Measurements from ENCODE around the gene SUGCT.

SUGCT gene

GRCh38 chr7:40721342-40721949 lies 586.6 kb downstream of the SUGCT start:
- no peak overlapping the region for H3K27ac ChIP-seq (replicated peaks)
- no peak overlapping the region for H3K4me3 ChIP-seq (replicated peaks; ENCODE audit: insufficient read depth, low read length)
- no peaks in the 10 kb centered on the region for H3K27me3 ChIP-seq (ENCODE audit: insufficient read depth, poor library complexity, severe bottlenecking)
- no peak for TF ChIP-seq GABPA (IDR thresholded peaks at IDR 0.05; ENCODE audit: low read depth)
- no peak for TF ChIP-seq SPI1 (IDR thresholded peaks at IDR 0.05; ENCODE audit: borderline replicate concordance, low read depth)
- TF ChIP-seq, protein P1, sequence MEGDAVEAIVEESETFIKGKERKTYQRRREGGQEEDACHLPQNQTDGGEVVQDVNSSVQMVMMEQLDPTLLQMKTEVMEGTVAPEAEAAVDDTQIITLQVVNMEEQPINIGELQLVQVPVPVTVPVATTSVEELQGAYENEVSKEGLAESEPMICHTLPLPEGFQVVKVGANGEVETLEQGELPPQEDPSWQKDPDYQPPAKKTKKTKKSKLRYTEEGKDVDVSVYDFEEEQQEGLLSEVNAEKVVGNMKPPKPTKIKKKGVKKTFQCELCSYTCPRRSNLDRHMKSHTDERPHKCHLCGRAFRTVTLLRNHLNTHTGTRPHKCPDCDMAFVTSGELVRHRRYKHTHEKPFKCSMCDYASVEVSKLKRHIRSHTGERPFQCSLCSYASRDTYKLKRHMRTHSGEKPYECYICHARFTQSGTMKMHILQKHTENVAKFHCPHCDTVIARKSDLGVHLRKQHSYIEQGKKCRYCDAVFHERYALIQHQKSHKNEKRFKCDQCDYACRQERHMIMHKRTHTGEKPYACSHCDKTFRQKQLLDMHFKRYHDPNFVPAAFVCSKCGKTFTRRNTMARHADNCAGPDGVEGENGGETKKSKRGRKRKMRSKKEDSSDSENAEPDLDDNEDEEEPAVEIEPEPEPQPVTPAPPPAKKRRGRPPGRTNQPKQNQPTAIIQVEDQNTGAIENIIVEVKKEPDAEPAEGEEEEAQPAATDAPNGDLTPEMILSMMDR (IDR thresholded peaks at IDR 0.05; ENCODE audit: insufficient read depth, low read length) = no peak
- no peak for DNase-seq (ENCODE audit: low read depth in 1 of 2, low spot score in 1 of 2)

GRCh38 chr7:40722242-40722641 lies 587.4 kb downstream of the SUGCT start:
- TF ChIP-seq SPI1 (IDR thresholded peaks at IDR 0.05; ENCODE audit: borderline replicate concordance, low read depth) (no peak), GABPA (IDR thresholded peaks at IDR 0.05; ENCODE audit: low read depth) (no peak), POLR2AphosphoS5 (IDR thresholded peaks at IDR 0.05; ENCODE audit: low read depth) (no peak)
- TF ChIP-seq, protein P1 (IDR thresholded peaks at IDR 0.05; ENCODE audit: insufficient read depth, low read length) = no peak
- TF ChIP-seq, protein P2, sequence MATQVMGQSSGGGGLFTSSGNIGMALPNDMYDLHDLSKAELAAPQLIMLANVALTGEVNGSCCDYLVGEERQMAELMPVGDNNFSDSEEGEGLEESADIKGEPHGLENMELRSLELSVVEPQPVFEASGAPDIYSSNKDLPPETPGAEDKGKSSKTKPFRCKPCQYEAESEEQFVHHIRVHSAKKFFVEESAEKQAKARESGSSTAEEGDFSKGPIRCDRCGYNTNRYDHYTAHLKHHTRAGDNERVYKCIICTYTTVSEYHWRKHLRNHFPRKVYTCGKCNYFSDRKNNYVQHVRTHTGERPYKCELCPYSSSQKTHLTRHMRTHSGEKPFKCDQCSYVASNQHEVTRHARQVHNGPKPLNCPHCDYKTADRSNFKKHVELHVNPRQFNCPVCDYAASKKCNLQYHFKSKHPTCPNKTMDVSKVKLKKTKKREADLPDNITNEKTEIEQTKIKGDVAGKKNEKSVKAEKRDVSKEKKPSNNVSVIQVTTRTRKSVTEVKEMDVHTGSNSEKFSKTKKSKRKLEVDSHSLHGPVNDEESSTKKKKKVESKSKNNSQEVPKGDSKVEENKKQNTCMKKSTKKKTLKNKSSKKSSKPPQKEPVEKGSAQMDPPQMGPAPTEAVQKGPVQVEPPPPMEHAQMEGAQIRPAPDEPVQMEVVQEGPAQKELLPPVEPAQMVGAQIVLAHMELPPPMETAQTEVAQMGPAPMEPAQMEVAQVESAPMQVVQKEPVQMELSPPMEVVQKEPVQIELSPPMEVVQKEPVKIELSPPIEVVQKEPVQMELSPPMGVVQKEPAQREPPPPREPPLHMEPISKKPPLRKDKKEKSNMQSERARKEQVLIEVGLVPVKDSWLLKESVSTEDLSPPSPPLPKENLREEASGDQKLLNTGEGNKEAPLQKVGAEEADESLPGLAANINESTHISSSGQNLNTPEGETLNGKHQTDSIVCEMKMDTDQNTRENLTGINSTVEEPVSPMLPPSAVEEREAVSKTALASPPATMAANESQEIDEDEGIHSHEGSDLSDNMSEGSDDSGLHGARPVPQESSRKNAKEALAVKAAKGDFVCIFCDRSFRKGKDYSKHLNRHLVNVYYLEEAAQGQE (IDR thresholded peaks at IDR 0.05; ENCODE audit: insufficient replicate concordance, low read depth) = no peak

GRCh38 chr7:40723829-40724228 lies 589.0 kb downstream of the SUGCT start:
- Histone ChIP-seq H3K27ac (replicated peaks) (no peak overlapping the region), H3K4me3 (replicated peaks; ENCODE audit: insufficient read depth, low read length) (no peak overlapping the region), H3K27me3 (ENCODE audit: insufficient read depth, poor library complexity, severe bottlenecking) (no peaks in the 10 kb centered on the region)
- DNase-seq (ENCODE audit: low read depth in 1 of 2, low spot score in 1 of 2) = no peak
- TF ChIP-seq, protein P2 (IDR thresholded peaks at IDR 0.05; ENCODE audit: insufficient replicate concordance, low read depth) = no peak
- no peak for TF ChIP-seq SPI1 (IDR thresholded peaks at IDR 0.05; ENCODE audit: borderline replicate concordance, low read depth)
- TF ChIP-seq POLR2AphosphoS5 (IDR thresholded peaks at IDR 0.05; ENCODE audit: low read depth) = no peak
- no peak for TF ChIP-seq GABPA (IDR thresholded peaks at IDR 0.05; ENCODE audit: low read depth)
- TF ChIP-seq, protein P1 (IDR thresholded peaks at IDR 0.05; ENCODE audit: insufficient read depth, low read length) = no peak

More at GRCh38 chr7:40722242-40722641, 587.4 kb downstream of the SUGCT start:
- no peaks in the 10 kb centered on the region for H3K27me3 ChIP-seq (ENCODE audit: insufficient read depth, poor library complexity, severe bottlenecking)
- DNase-seq (ENCODE audit: low read depth in 1 of 2, low spot score in 1 of 2) = no peak
- no peak overlapping the region for H3K4me3 ChIP-seq (replicated peaks; ENCODE audit: insufficient read depth, low read length)
- H3K27ac ChIP-seq (replicated peaks) = no peak overlapping the region

DNA sequence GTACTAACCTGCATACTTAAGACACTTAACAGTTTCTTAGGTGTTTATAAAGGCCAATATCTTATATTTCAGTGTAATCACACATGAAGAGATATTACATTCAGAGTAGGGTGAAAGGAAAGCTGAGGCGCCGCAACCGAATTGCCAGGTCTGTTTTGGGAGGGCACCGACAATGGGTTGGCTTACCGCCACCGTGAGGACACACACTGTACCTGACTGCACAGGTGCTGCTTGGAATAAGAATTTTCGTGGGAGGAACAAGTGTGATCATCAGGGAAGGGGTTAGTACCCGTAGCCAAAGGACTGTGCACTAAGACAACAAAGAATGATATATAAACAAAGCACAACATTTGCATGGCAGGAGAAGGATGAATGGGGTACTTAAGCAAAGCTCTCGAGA lies 591.8 kb downstream of the SUGCT start:
- no peak for DNase-seq (ENCODE audit: low read depth in 1 of 2, low spot score in 1 of 2)
- no peak overlapping the region for H3K4me3 ChIP-seq (replicated peaks; ENCODE audit: insufficient read depth, low read length)
- TF ChIP-seq, protein P1 (IDR thresholded peaks at IDR 0.05; ENCODE audit: insufficient read depth, low read length) = no peak
- TF ChIP-seq, protein P2 (IDR thresholded peaks at IDR 0.05; ENCODE audit: insufficient replicate concordance, low read depth) = no peak
- TF ChIP-seq SPI1 (IDR thresholded peaks at IDR 0.05; ENCODE audit: borderline replicate concordance, low read depth) = no peak
- TF ChIP-seq GABPA (IDR thresholded peaks at IDR 0.05; ENCODE audit: low read depth) = no peak
- TF ChIP-seq POLR2AphosphoS5 (IDR thresholded peaks at IDR 0.05; ENCODE audit: low read depth) = no peak

More for the DNA sequence above, 591.8 kb downstream of the SUGCT start:
- no peaks in the 10 kb centered on the region for H3K27me3 ChIP-seq (ENCODE audit: insufficient read depth, poor library complexity, severe bottlenecking)
- no peak overlapping the region for H3K27ac ChIP-seq (replicated peaks)
